Right lobe of liver (tissue), 6 donors: Measurements from ENCODE around the gene NCOA6. TPM values are rescaled to one million over a fixed set of nuclear protein-coding genes. Genes with fewer than 3 reads are reported as not detected.

ENCODE experiments used
- ATAC-seq, 4 donors: fragments of 200-7000 bp; cut with Tn5 transposase; one replicate each; pipeline ENCODE4 v1.9.1; 2020; ENCODE audit warnings: mild to moderate bottlenecking in 4 of 4, moderate library complexity in 4 of 4
- DNase-seq, 3 donors: peaks; one replicate each; pipeline ENCODE4 v3.0.0-alpha.2; 2020
- H3K27ac ChIP-seq, 3 donors: fragments of 200-600 bp; one replicate each; pipeline ENCODE4 v1.8.0; 2022
- H3K27me3 ChIP-seq, 2 donors: fragments of 200-600 bp; one replicate each; pipeline ENCODE4 v1.8.0; 2022
- H3K36me3 ChIP-seq, 4 donors: fragments of 200-600 bp; sonication (generic) in 1 of 4; one replicate each; pipeline versions ENCODE4 v1.5.1 to v1.8.0; 2017 to 2022; ENCODE audit warnings: control low read depth in 1 of 4
- H3K4me1 ChIP-seq, 4 donors: fragments of 200-600 bp; sonication (generic) in 1 of 4; one replicate each; pipeline versions ENCODE4 v1.5.1 to v1.8.0; 2017 to 2022; ENCODE audit warnings: control low read depth in 1 of 4
- H3K4me3 ChIP-seq, 3 donors: fragments of 200-600 bp; one replicate each; pipeline ENCODE4 v1.8.0; 2022
- H3K9me3 ChIP-seq, 4 donors: fragments of 200-600 bp; sonication (generic) in 1 of 4; one replicate each; pipeline versions ENCODE4 v1.5.1 to v1.8.0; 2017 to 2022; ENCODE audit warnings: control low read depth in 1 of 4
- POLR2A ChIP-seq: fragments of 450-650 bp; IDR thresholded peaks from one replicate; pipeline ENCODE4 v1.6.1; 2017; ENCODE audit warnings: antibody characterized with exemption, mild to moderate bottlenecking
- WGBS: methylation state at CpG from one replicate; pipeline ENCODE4 v1.1.6; 2018; ENCODE audit warnings: low coverage, low lambda C conversion rate; ENCODE audit not compliant: insufficient coverage; ENCODE audit errors: missing lambda C conversion rate; 5-methylcytosine and 5-hydroxymethylcytosine counted together
- intact Hi-C, 2 donors: fragments of 100-400 bp; cut with DNase I; formaldehyde crosslinking; loops; one replicate each; pipeline versions ENCODE4 v1.11.2 to v1.14.1; 2022
- total RNA-seq, 6 experiments: library from RNA; depleted of rRNA in 2 of 6; stranded (reverse); fragments of >200 nt in 2 of 6; fragmentation: NEBNext Ultra II Directional in 3 of 6; extraction: Animal tissue kit (Norgen Biotek cat#: 25700) in 3 of 6; gene quantifications; one replicate each; pipeline versions ENCODE4 v1.1.0 to v1.2.4, GENCODE V29; 2016 to 2023
- TF ChIP-seq, protein P1 (sequence below), 4 donors: fragments of 200-600 bp in 3 of 4; fragments of 450-650 bp in 1 of 4; IDR thresholded peaks; one replicate each; pipeline versions ENCODE4 v1.5.1 to v1.8.0; 2016 to 2022; ENCODE audit warnings: antibody characterized with exemption in 4 of 4, mild to moderate bottlenecking in 2 of 4
- donor health status: DM: no; HTN: yes; CAD: no.
- donor health status: DM: no; HTN: no; CAD: no.
- donor health status: DM: no; HTN: no; CAD: no.
- donor health status: DM: no; HTN: yes; CAD: no.
- donor health status: DM: no; HTN: yes; CAD: no.

The NCOA6 gene
- total RNA-seq, 6 experiments from 2014 or later, result 10.0 to 12.9 (median 11.1) TPM

DNA sequence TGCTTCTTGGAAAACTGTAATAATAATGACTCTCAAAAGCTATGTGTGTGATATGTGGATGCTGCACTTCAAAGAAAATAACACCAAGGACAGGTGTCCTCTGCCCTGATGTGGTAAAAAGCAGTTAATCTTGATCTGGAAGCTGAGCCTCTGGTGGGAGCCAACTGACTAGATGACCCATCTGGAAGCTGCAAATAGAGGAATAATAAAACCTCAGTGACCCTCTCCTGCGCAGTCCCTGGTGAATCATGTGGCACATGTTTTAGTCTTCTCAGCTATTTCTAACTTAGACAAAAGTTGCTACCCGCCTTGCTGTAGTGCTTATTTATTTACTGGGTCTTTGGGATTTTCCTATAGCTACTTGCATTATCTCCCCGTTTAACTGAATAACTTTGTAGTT, 74.0 kb downstream of the NCOA6 start:
- ATAC-seq (no peak), DNase-seq (no peak)
- 93% methylated on average over 3 of the region's 3 CpGs for WGBS
- no peaks in the 10 kb centered on the region for H3K27me3 ChIP-seq
- H3K36me3 ChIP-seq, result peaks cover 0 to 50% (median 20%) of the 10 kb centered on the region in 4 donors
- H3K27ac ChIP-seq, result no peak overlapping the region
- TF ChIP-seq, protein P1, sequence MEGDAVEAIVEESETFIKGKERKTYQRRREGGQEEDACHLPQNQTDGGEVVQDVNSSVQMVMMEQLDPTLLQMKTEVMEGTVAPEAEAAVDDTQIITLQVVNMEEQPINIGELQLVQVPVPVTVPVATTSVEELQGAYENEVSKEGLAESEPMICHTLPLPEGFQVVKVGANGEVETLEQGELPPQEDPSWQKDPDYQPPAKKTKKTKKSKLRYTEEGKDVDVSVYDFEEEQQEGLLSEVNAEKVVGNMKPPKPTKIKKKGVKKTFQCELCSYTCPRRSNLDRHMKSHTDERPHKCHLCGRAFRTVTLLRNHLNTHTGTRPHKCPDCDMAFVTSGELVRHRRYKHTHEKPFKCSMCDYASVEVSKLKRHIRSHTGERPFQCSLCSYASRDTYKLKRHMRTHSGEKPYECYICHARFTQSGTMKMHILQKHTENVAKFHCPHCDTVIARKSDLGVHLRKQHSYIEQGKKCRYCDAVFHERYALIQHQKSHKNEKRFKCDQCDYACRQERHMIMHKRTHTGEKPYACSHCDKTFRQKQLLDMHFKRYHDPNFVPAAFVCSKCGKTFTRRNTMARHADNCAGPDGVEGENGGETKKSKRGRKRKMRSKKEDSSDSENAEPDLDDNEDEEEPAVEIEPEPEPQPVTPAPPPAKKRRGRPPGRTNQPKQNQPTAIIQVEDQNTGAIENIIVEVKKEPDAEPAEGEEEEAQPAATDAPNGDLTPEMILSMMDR (IDR thresholded peaks at IDR 0.05), result no peak
- no peak for TF ChIP-seq POLR2A
- no peak overlapping the region for H3K4me3 ChIP-seq
- no peaks in the 10 kb centered on the region for H3K9me3 ChIP-seq
- intact Hi-C loops, result no loop called here
- H3K4me1 ChIP-seq, result no peaks in the 10 kb centered on the region

DNA sequence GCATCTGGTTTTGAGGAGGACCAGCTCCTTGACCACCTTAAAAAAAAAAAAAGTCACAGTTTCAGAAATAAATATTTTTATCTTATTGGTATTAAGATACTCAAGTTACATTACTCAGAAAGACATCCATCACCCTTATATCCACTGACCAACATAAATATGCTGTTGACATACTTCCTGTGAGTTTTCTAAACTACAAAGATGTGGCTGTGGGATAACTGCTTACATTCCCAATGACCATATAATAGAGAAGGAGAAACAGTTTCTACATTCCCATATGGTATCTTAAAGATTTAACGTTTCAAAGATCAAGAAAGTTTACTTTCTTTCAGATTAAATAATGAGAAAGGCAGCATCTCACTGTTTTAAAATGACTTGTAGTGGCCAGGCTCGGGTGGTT, 75.0 kb downstream of the NCOA6 start:
- Histone ChIP-seq H3K4me3 (no peak overlapping the region), H3K9me3 (no peaks in the 10 kb centered on the region), H3K36me3 (peaks cover 0 to 56% (median 24%) of the 10 kb centered on the region in 4 donors), H3K27ac (no peak overlapping the region), H3K27me3 (no peaks in the 10 kb centered on the region), H3K4me1 (no peaks in the 10 kb centered on the region)
- DNase-seq (no peak), ATAC-seq (no peak)
- intact Hi-C loops, result no loop called here
- 50% methylated on average over 2 of the region's 2 CpGs for WGBS
- no peak for TF ChIP-seq POLR2A
- TF ChIP-seq, protein P1 (IDR thresholded peaks at IDR 0.05), result no peak

DNA sequence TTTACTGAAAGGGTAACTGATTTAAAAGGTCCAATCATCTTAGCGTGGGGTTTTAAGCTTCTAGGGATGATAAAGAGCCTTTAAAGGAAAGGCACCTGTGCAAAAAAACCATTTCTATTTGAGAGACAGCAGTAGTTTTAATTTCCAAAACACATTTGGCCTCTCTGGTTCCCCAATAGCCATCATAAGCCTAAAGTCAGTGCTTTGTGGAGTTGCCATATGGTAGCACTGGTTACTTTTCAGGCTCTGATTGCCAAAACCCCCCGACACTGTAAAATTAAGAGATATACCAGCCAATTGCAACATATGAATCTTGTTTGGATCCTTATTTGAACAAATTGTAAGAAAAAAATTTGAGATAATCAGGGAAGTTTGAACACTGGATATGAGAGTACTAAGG, 76.7 kb downstream of the NCOA6 start:
- intact Hi-C loops, result no loop called here
- 83% methylated on average over 2 of the region's 2 CpGs for WGBS
- H3K27me3 ChIP-seq, result no peaks in the 10 kb centered on the region
- no peak overlapping the region for H3K27ac ChIP-seq
- peaks cover 0 to 60% (median 20%) of the 10 kb centered on the region in 4 donors for H3K36me3 ChIP-seq
- H3K4me3 ChIP-seq, result no peak overlapping the region
- no peaks in the 10 kb centered on the region for H3K9me3 ChIP-seq
- no peak for TF ChIP-seq POLR2A
- TF ChIP-seq, protein P1 (IDR thresholded peaks at IDR 0.05), result no peak
- no peak for ATAC-seq
- DNase-seq, result no peak
- no peaks in the 10 kb centered on the region for H3K4me1 ChIP-seq

GRCh38 chr20:34747479-34747878, 78.0 kb downstream of the NCOA6 start:
- Histone ChIP-seq H3K4me3 (no peak overlapping the region), H3K27ac (no peak overlapping the region), H3K9me3 (no peaks in the 10 kb centered on the region), H3K36me3 (peaks cover 0 to 70% (median 23%) of the 10 kb centered on the region in 4 donors), H3K27me3 (no peaks in the 10 kb centered on the region), H3K4me1 (no peaks in the 10 kb centered on the region)
- DNase-seq (no peak), ATAC-seq (no peak)
- 72% methylated on average over 2 of the region's 2 CpGs for WGBS
- intact Hi-C loops, result no loop called here
- no peak for TF ChIP-seq POLR2A
- TF ChIP-seq, protein P1 (IDR thresholded peaks at IDR 0.05), result no peak

- TF ChIP-seq POLR2A, result no peak
- TF ChIP-seq, protein P1 (IDR thresholded peaks at IDR 0.05), result no peak
- 83% methylated on average over 3 of the region's 3 CpGs for WGBS
- ATAC-seq (no peak), DNase-seq (no peak)
- no peaks in the 10 kb centered on the region for H3K9me3 ChIP-seq
- intact Hi-C loops, result no loop called here
- H3K27ac ChIP-seq, result no peak overlapping the region
- H3K4me1 ChIP-seq, result no peaks in the 10 kb centered on the region
- no peak overlapping the region for H3K4me3 ChIP-seq
- H3K27me3 ChIP-seq, result no peaks in the 10 kb centered on the region
- peaks cover 0 to 74% (median 23%) of the 10 kb centered on the region in 4 donors for H3K36me3 ChIP-seq
Observed at GRCh38 chr20:34746674-34747073, 78.8 kb downstream of the NCOA6 start.
